GM21360 (cell line): ENCODE data around the gene TPPP3.

Experiments
- ATAC-seq: cut with Tn5 transposase; IDR thresholded peaks from one replicate; pipeline ENCODE4 v1.9.1; 2021; ENCODE audit warnings: mild to moderate bottlenecking, moderate library complexity; ENCODE audit not compliant: unreplicated experiment

Gene TPPP3

DNA sequence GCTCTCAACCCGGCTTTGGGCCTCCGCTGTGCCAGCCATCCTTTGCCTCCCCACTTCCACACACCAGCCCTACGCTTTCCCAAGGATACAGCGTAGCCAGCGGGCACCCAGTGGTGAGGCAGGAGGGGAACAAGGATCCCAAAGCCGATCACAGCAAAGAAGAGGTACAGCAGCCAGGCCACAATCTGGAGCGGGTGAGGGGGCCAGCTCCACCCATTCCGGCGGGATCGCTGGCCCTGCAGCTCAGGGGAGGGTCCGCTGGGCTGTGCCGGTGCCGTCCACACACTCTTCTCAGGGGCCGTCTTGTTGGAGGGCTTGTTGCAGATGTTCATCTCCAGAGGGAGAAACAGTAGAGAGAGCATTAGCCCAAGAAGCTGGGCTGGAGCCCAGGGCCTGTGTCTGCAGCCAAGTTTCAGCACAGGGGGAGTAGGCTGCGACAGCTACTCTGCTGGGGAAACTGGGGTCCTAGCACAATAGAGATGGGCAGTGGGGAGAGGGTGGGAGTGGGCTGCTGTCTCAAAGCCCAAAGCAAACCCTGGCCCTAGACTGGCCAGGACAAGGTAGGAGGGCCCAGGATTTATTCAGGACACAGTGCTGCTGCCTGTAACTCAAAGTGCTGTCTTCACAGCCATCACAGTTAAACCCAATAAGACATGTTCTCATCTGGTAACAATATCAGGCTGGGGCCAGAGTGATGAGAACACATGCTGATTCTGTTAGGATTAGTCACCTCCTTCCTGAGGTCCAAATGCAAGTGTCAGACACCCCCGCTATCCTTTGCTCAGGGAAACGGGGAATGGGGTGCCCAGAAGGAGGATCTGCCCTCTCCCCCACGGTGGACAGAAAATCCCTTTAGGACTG, 13.0 kb upstream of the TPPP3 start:
- ATAC-seq, result no peak

DNA sequence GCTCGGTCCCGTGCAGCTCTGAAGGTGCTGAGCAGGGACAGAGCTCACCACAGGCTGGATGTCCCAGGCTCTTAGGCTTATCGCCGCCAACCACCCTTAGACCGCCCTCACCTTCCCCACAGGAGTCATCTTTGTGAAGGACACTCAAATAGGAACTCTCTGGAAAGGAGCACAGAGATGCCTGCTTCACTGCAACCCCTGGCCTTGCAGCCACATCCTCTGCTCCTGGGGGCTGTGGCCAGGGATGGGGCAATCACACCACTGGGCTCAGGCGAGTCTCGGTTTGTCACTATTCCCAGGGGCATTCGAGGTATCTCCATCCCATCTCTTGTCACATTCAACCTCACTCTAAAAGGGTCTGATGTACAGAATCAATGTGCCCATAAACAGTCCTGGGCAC, 12.0 kb upstream of the TPPP3 start:
- no peak for ATAC-seq

DNA sequence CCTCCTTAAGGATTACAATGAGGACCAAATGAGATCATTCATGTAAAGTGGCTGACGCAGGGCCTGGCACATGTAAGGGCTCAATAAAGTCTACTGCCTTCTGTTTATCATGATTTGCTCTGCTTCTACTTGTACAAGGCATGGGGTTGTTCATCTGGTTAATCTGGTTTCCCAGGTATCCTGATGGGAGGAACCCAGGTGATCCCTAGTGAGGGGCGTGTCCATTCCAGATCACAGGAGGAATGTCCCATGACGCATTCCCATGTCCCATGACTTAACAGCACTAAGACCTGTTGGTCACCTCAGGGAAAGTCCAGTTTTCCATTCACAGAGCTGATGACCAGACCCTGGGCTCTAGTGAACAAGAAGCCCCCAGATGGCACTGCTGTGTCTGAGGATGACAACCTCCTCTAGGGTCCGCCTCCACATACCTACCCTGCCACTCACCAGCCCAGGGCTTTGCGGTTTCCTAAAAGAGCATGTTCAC, 11.5 kb upstream of the TPPP3 start:
- ATAC-seq, result no peak

DNA sequence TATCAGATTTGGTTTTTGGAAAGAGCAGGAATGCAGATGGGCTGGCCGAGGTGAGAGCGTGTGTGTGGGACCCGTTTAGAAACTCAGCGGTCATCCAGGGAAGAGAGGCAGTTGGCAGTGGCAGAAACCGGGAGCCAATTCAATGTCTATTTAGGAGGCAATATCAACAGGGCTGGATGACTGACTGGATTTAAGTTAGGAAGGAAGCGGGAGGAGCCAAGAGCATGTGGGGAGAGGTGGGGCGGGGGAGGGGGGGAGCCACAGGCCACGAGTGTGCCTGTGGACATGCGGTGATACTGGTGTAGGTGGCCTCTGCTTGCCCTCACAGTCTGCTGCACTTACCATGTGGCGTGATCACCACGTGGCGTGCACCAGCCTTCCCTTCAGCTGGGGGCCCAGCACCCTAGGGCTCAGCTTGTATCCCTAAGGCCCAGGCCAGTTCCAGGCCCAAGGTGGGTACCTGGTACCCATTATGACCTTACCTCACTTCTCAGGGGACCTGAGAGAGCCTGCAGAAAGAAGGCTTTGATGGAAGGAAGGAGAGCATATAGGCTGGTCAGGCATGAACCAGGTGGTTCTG, 10.8 kb upstream of the TPPP3 start:
- ATAC-seq, result no peak

DNA sequence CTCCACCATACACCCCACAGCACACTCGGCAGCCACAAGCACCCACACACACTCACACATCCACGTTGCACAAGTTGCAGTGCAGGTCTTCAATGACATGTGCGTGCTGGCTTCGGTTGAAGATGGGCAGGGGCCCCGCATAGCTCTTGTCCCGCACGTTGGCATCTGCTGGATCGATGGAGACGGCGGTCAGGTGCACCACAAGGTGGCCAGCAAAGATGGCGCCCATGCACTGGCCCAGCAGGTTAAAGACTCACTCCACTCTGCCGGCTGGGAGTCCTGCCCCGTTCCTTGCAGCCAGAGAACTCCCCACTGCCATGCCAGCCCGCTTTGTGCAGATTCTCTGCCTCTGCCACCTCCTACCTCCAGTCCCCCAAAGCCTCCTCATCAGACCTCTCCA, 7.6 kb upstream of the TPPP3 start:
- no peak for ATAC-seq

DNA sequence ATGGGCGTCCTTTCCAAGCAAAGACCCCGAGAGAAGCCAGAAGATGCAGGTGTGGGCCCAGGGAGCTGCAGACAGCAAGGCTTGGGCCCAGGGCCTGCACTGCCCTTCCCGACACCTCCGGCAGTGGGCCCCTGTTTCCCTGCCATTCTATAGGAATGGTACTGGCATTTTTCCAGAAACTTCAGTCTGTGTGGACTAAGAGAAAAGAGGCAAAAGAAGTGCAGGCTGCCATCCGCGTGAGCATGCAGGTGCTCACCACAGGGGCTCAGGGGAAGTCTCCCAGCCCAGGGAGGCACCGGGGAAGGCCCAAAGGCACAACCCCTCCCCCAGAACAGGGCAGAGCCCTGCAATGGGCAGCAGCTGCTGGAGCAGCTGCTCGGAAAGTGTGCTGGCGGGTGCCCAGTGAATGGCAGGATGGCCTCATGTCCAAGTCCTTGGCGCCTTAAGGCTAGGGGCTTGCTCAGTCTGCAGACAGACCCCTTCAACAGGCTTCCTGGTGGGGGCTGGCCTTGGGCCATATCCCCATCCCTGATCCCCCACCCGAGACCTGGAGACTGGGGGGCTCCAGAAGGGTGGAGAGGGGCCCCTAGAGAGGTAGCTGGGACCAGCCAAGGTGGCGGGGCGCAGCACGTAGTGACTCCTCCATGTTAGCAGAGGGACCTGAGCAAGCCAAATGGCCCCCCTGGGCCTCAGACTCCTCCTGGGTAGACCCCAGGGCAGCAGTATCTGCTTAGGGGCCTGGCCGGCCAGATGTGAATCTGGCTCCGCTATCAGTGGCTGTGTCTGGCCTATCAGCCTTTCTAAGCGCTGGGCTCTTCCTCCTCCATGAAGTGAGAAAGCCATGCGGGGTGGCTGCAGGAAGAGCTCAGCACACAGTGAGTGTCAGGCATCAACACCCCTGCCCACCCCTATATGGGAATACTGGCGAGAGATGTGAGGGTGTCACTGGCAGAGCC, 6.7 kb upstream of the TPPP3 start:
- ATAC-seq, result no peak

DNA sequence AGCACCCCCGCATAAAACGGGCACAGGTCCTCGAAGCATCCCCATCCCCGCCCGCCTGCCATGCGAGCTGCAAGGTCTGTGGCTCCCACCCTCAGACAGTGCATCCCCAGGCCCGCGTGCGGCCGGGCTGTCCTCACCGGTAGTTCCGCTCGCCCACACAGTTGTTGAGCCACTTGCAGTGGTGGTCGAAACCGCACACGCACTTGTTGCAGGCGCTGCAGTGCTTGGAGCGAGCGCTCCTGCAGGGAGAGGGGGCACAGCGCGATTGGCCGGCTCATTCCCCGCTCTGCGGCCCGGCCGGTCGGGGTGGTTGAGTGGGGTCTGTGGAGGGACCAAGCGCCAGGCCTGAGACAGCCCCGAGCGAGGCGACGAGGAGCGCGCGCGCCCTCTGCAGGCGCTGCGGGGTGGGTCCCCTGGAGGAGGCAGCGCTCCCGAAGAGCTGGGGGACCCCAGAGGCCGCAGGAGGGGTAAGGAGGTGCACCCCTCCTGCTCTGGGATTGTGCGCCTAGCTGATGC, 6.0 kb upstream of the TPPP3 start:
- no peak for ATAC-seq

DNA sequence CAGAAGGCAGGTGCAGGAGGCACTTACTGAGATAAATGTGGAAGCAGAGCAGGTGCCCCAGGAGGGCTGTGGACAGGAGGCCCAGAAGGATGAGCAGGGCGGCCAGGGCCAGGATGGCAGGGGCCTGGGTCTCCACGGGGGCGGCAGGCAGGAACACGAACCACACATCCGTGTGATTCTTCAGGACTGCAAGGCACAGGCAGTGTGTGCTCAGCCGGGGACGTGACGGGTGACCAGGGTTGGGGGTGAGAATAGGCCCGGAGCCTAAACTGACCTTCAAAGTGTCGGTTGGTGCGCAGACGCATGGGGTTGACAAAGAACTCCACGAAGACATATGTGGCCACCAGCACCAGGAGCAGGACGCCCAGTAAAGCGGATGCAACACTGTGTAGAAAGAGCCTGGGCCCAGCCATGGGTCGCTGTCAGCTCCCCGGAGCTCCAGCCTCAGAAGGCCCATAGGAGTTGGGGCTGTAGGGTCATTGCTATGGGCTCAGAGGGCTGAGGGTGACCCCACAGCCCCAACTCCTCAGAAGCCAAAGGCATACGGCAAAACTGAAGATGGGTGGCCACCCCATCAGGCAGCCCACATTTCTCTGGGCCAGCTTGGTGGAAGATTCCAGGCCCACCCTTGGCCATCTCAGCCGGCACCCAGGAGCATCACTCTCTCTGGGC, 5.4 kb upstream of the TPPP3 start:
- ATAC-seq, result no peak

DNA sequence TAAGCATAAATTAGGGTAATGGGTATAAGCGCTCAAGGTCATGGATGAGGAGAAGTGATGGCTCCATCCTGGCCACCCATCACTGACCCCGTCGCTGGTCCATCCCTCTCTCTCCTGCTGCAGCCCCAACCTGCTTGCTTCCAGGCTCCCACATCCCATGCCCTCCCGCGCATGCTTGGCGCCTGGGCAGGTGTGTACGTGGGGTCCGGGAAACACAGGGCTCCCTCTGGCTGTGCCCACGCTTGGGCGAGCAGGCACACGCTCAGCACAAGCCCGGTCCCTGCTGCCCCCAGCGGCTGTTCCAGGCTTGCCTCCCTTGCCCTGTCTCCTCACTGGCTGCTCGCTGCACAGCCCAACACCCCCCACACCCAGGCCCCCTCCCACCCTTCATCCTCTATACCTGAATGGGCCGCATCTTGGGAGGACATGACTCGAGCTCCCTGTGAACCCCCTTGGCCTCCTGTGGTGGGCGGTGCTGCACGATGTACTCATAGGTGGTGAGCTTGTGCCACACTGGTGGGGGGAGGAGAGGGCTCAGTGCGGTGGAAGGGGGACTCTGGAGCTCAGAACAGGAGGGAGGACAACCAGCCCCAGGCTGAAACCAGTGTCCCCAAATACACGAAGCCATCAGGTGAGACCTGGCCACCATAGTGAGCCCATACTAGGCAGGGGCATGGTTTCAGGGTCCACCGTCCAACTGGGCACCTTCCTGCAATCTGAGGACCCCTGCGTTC, 4.7 kb upstream of the TPPP3 start:
- no peak for ATAC-seq

DNA sequence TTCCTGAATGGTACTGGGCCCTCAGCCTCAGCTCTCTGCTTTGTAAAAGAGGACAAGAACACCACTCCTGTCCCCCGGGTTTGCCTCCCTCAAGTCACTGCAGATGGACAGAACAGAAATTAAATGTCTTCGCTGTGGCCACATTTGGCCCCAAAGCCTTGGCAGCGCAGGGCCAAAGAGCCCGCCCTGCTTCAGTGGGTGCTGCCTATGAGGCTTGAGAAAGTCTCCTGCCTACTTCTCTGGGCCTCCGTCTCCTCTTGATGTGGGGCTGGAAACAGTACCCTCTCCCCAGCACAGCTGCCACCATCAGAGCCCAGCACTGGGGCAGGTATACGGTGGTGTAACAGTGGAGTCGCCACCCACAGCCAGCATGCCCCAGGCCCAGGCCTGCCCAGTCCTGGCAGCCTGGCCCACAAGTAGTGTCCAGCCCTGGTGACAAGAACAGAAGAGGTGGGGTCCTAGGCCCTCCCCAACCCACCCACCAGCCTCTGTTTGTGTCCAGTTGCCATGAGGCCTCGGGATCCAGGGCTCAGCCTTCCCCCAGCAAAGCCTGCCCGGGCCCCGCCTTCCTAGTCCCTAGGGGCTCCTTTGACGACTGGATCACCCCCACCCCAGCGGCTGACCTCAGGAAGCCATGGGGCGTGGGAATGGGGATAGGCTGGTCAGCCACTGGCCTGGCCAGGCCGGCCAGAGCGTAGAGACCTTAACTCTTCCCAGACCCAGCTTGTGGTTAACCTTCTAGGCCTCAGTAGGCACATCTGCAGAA, 3.9 kb upstream of the TPPP3 start:
- ATAC-seq, result no peak

DNA sequence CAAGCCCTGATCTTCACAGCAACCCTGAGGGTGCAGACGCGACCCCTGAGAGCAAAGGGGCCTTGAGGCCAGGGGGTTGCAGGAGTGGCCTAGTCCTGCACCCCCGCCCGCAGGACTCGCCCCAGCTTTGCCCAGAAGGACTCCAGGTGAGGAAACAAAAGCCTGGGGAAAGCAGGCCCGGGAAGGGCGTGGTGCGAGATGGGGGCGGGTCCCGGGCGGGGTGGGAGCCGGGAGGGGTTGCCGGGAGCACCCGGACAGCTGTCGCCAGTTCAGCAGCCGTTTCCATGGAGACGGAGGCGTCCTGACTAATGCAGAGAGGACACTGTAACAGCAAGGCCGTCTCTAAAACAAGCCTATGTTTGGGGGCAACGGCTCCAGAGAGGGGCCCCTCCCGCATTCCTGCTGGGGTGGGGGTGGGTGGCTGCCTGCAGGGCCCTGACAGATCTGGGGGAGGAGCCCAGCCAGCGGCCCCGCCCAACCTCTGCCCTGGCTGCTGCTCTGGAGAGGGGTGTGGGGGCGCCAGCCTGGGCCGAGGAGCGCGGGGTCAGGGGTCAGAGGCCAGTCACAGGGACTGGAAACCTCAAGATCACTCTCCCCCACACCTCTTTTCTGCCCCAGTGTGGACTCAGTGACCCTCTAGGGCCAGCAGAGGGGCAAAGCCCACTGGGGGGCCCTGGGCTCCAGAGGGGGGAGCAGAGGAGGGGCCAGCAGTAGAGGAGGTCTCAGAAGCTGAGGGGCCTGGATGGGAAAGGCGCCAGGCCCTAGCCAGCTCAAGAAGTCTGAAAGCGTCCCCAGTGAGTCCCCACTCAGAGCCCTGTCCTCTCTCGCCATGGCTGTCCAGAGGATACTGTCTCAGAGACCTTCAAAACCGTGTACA, 3.1 kb upstream of the TPPP3 start:
- no peak for ATAC-seq

DNA sequence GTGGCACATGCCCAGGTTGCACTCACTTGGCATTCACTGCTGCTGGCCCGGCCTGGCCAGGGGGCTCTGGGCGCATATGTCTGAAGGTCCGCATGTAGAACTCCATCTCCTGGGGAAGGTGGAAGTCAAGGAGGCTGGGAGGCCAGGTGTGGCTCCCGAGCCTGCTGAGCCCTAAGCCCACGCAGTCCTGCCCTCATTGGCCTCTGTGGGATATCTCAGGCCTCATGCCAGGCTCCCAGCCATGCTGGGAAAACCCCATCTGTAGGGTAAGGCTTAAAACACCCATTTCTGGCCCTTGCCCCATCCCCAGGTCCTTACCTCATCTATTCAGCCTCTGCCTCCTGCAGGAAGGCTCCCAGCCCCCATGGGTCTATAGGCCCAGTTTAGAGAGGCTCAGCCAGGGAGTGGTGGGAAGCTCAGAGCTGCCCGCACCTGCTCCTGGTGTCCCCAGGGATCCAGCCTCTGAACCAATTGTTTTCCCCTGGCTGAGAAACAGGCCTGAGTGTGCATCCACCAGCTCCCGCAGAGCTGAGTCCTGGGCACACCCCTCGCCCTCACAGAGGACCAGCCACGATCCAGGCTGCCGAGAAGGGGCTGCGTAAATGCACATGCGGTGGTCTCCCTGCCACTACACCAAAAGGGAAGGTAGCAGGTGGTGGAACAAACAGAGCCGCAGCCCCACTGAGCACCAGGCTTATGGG, 2.3 kb upstream of the TPPP3 start:
- ATAC-seq, result no peak

DNA sequence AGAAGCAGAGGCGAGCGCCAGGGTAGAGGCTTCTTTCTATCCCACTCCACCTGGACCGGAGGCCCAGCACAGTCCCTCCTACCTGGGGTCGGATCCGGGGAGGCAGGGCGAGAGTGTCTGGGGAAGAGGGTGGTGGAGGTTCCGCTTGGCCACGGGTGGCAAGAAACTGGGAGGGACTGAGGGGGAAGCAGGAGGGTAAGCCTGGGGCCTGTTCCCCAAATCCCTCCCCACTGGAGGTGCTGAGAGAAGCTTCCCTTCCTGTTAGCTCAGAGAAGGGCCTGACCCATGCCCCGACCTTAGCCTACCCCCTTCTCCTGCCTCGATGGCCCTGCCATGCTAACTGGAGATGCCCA, 1.8 kb upstream of the TPPP3 start:
- ATAC-seq, result no peak

DNA sequence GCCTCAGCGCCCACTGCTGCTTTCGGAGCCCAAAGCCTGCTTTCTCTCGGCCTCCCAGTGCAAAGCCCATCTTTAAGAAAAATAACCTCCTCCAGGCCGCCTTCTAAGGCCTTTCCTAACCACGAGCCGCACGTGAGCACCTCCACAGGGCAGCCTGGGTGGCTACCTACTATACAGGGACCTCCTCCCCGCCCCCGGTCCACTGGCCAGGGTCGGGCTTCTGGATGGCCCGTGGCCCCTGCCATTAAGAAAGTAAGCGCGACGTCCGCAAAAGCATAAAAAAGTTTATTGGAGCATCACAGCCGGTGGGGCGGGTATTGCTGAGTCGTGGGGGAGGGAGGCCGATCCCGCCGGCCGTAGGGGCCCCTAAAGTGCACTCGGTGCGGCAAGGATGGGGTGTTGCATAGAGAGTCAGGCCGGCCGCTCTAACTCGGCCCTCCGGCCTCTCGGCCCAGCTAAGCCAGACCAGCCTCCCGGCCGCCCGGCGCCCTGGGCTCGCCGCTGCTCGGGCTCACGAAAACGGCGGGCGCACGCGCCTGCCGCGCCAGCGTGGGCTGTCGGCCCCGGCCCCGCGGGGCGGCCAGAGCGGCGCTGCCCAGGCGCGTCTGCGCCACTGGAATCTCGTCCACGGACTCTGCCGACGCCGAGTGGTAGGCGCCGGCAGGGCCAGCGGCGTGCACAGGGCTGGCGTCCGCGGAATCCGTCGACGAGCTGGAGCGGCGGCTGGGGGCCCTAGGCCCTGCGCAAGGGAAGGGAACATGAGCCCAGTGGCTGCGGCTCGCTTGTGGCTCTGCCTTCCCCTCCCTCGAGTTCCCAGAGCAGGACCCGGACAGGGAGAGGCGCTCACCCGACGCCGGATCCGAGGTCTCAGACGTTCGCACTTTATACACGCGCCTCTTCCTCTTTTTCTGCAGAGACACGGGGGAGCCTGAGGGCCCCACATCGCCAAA, 1.1 kb upstream of the TPPP3 start:
- no peak for ATAC-seq

DNA sequence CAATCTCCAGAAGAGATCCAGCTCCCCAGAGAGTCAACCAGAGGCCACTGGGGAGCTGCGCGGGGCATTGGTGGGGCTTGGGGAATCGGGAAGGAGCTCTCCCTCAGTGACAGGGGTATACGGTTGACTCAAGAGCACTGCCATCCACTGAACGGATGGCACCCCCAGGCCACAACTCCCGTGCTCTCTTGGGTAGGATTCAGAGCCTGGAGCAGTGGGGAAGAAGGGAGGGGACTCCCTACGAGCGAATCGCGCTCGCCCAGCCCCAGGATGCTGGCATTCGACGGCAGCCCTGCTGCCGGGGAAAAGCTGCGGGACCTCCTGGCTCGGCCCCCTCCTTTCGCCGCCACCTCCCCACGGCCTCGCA, 473 bp upstream of the TPPP3 start:
- no peak for ATAC-seq

DNA sequence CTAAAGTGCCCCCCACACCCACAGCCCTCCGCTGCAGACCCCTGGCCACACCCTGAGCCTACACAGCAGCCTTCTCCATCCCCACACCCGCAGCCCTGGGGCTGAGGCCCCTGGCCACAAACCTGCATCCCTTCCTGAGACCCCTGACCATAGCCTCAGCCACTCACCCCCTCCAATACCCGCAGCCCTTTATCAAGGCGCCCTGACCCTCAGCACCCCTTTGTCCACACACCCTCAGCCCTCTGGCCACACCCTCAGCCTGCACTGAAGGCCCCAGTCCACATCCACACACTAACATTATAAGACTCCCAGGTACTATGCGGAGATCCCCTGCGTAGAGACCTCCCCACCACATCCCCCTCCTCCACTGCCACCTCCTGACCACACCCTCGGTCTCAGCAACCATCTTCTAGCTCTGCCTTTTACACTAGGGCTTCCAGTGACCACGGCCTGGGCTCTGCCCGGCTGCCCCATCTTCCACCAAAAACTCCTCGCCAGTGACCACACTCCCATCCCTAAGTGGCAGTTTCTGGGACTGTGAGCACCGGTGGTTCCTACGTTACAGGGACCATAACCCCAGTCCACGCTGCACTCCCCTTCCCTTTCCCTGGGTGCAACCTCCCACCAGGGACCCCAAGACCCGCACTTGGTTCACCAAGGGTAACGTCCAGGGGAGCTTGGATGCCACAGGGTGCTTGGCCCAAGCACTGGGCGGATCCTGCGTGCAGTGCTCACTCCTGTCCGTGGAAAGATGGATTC, 818 bp downstream of the TPPP3 start:
- ATAC-seq, result no peak
